ENCODE results near the gene PPP2R3B.

PPP2R3B gene

GRCh38 chrX:363621-364375, 22.9 kb downstream of the PPP2R3B start:
- no peak for TF ChIP-seq CTCF (IDR thresholded peaks at IDR 0.05; ENCODE audit: low read depth, low read length)
- no peak for TF ChIP-seq MYC (IDR thresholded peaks at IDR 0.05; ENCODE audit: low read depth, low read length)
- TF ChIP-seq POLR2A (IDR thresholded peaks at IDR 0.05; ENCODE audit: extremely low read depth, insufficient read length) = no peak
- TF ChIP-seq, protein P1, sequence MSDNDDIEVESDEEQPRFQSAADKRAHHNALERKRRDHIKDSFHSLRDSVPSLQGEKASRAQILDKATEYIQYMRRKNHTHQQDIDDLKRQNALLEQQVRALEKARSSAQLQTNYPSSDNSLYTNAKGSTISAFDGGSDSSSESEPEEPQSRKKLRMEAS (IDR thresholded peaks at IDR 0.05; ENCODE audit: low read depth, low read length) = no peak
- H3K4me3 ChIP-seq (ENCODE audit: low read depth, low read length) = no peak overlapping the region
- no peak for DNase-seq (ENCODE audit: low read depth)

- no peak for DNase-seq (ENCODE audit: low read depth)
- TF ChIP-seq CTCF (IDR thresholded peaks at IDR 0.05; ENCODE audit: low read depth, low read length) (no peak), POLR2A (IDR thresholded peaks at IDR 0.05; ENCODE audit: extremely low read depth, insufficient read length) (no peak), MYC (IDR thresholded peaks at IDR 0.05; ENCODE audit: low read depth, low read length) (no peak)
- TF ChIP-seq, protein P1 (IDR thresholded peaks at IDR 0.05; ENCODE audit: low read depth, low read length) = no peak
- H3K4me3 ChIP-seq (ENCODE audit: low read depth, low read length) = no peak overlapping the region
Measured at GRCh38 chrX:362937-363620, 23.6 kb downstream of the PPP2R3B start.

DNA sequence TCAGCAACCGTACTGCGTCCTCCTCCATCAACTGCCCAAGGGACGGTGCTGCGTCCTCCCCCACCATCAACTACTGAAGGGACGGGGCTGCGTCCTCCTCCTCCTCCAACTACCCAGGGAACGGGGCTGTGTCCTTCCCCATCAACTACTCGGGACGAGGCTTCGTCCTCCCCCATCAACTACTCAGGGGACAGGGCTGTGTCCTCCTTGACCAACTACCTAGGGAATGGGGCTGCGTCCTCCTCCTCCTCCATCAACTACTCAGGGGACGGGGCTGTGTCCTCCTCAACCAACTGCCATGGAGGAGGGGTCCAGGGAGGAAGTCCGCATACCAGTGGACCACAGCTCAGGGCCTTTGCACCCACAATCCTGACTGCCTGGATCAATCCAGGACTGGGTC, 24.4 kb downstream of the PPP2R3B start:
- TF ChIP-seq, protein P1 (IDR thresholded peaks at IDR 0.05; ENCODE audit: low read depth, low read length) = no peak
- no peak for TF ChIP-seq CTCF (IDR thresholded peaks at IDR 0.05; ENCODE audit: low read depth, low read length)
- no peak for TF ChIP-seq MYC (IDR thresholded peaks at IDR 0.05; ENCODE audit: low read depth, low read length)
- no peak for TF ChIP-seq POLR2A (IDR thresholded peaks at IDR 0.05; ENCODE audit: extremely low read depth, insufficient read length)
- DNase-seq (ENCODE audit: low read depth) = no peak
- no peak overlapping the region for H3K4me3 ChIP-seq (ENCODE audit: low read depth, low read length)

DNA sequence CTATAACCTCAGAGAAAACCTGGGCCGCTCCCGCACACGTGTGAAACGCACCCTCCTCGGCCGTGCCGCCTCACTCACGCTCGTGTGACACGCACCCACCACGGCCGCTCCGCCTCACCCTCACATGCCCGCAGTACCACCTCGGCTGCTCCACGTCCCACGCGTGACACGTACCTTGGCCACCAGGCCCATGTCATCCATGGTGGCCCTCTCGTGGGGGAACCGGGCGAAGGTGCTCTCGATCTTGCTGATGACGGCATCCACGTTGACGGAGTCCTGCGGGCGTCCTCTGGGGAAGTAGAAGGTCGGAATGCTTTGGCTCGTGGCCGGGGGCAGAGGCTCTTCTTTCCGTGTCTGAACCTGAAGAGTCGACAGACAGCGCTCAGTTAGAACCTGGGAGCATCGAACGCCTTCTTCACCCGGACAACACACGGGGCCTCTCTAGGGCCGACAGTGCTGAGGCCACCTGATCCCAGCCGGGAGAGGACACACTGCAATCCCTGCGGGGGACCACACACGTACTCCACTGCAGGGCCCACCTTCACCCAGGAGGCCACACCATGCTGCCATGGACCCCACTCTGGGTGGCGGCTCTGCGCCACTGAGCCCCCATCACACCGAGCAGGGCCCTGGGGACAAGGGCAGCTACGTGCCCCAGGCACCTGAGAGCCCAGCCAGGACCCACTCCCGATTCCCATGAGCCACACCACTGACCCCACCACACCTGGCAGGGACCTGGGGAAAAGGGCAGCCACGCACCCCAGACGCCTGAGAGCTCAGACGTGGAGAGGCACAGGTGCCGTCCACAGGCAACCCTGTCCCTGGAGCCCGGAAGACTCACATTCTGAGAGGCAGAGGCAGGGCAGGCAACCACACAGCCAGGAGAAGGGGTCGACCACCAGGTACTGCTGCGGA, 25.2 kb downstream of the PPP2R3B start:
- no peak overlapping the region for H3K4me3 ChIP-seq (ENCODE audit: low read depth, low read length)
- no peak for TF ChIP-seq MYC (IDR thresholded peaks at IDR 0.05; ENCODE audit: low read depth, low read length)
- TF ChIP-seq POLR2A (IDR thresholded peaks at IDR 0.05; ENCODE audit: extremely low read depth, insufficient read length) = no peak
- no peak for TF ChIP-seq CTCF (IDR thresholded peaks at IDR 0.05; ENCODE audit: low read depth, low read length)
- TF ChIP-seq, protein P1 (IDR thresholded peaks at IDR 0.05; ENCODE audit: low read depth, low read length) = no peak
- no peak for DNase-seq (ENCODE audit: low read depth)

DNA sequence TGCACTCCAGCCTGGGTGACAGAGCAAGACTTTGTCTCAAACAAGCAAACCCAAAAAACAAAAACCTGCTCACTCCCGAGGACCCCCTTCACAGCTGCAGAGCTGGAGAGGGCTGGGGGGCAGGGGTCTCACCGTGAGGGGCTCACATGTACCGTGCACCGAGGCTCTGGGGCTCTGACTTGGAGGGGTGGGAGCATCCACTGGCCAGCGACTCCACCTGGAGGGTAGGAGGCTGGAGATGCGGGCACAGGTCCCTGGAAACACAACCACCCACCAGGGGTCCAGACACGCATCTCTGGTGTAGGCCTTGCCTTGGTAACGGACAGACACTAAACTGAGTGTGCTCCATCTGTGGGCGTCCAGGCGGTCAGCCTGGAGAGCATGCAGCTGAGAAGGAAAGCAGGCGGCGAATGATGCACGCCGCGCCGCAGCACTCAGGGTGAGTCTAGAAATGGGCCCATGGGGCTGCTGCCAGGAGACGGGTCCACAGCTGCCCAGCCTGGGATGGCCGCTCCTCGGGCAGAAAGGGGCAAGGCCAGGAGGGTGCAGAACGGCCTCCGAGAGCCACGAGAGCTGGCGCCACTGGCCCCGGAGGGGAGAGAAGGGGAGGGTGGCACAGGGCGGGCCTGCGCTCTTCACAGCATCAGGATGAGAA, 26.1 kb downstream of the PPP2R3B start:
- no peak for DNase-seq (ENCODE audit: low read depth)
- TF ChIP-seq MYC (IDR thresholded peaks at IDR 0.05; ENCODE audit: low read depth, low read length) (no peak), POLR2A (IDR thresholded peaks at IDR 0.05; ENCODE audit: extremely low read depth, insufficient read length) (no peak), CTCF (IDR thresholded peaks at IDR 0.05; ENCODE audit: low read depth, low read length) (no peak)
- TF ChIP-seq, protein P1 (IDR thresholded peaks at IDR 0.05; ENCODE audit: low read depth, low read length) = no peak
- H3K4me3 ChIP-seq (ENCODE audit: low read depth, low read length) = no peak overlapping the region

Data from NB4 (cell line).